ENCODE measurements around the gene LYPD3.

The LYPD3 gene

GRCh38 chr19:43476606-43477005 is 11.2 kb upstream of the LYPD3 start:
- Histone ChIP-seq H3K36me3 (ENCODE audit: insufficient read depth, low read length) (no peaks in the 10 kb centered on the region), H3K4me2 (ENCODE audit: low read length) (no peak overlapping the region), H3K4me1 (ENCODE audit: insufficient read depth, low read length, severe bottlenecking) (no peaks in the 10 kb centered on the region), H3K79me2 (ENCODE audit: insufficient read depth, low read length) (no peaks in the 10 kb centered on the region), H3K9ac (ENCODE audit: low read length) (no peak overlapping the region), H3F3A (ENCODE audit: insufficient read depth, low read length) (no peaks in the 10 kb centered on the region), H3K27ac (ENCODE audit: low read depth, low read length, poor library complexity, severe bottlenecking) (no peak overlapping the region), H4K20me1 (ENCODE audit: insufficient read depth, low read length) (no peaks in the 10 kb centered on the region), H3K9me2 (ENCODE audit: low read depth, low read length) (no peaks in the 10 kb centered on the region), H2AFZ (ENCODE audit: low read length) (no peak overlapping the region), H3K9me3 (ENCODE audit: low read length) (no peaks in the 10 kb centered on the region), H3K4me3 (ENCODE audit: low read depth, low read length, poor library complexity, severe bottlenecking) (no peak overlapping the region), H3K27me3 (ENCODE audit: insufficient read depth, low read length) (no peaks in the 10 kb centered on the region)
- no peak for TF ChIP-seq EZH2 (IDR thresholded peaks at IDR 0.05; ENCODE audit: borderline replicate concordance, low read length)
- TF ChIP-seq CTCF (IDR thresholded peaks at IDR 0.05; ENCODE audit: low read length): no peak

GRCh38 chr19:43474986-43475705 is 9.7 kb upstream of the LYPD3 start:
- no peak overlapping the region for H3K27ac ChIP-seq (ENCODE audit: low read depth, low read length, poor library complexity, severe bottlenecking)
- no peak for TF ChIP-seq CTCF (IDR thresholded peaks at IDR 0.05; ENCODE audit: low read length)
- TF ChIP-seq EZH2 (IDR thresholded peaks at IDR 0.05; ENCODE audit: borderline replicate concordance, low read length): no peak
- H3F3A ChIP-seq (ENCODE audit: insufficient read depth, low read length): no peaks in the 10 kb centered on the region
- H3K9me2 ChIP-seq (ENCODE audit: low read depth, low read length): no peaks in the 10 kb centered on the region
- H3K4me1 ChIP-seq (ENCODE audit: insufficient read depth, low read length, severe bottlenecking): no peaks in the 10 kb centered on the region
- no peaks in the 10 kb centered on the region for H3K27me3 ChIP-seq (ENCODE audit: insufficient read depth, low read length)
- H2AFZ ChIP-seq (ENCODE audit: low read length): no peak overlapping the region
- H4K20me1 ChIP-seq (ENCODE audit: insufficient read depth, low read length): no peaks in the 10 kb centered on the region
- no peak overlapping the region for H3K9ac ChIP-seq (ENCODE audit: low read length)
- no peaks in the 10 kb centered on the region for H3K9me3 ChIP-seq (ENCODE audit: low read length)
- no peaks in the 10 kb centered on the region for H3K36me3 ChIP-seq (ENCODE audit: insufficient read depth, low read length)
- no peak overlapping the region; the same call in 1 of the 2 replicates for H3K4me2 ChIP-seq (ENCODE audit: low read length)
- no peaks in the 10 kb centered on the region for H3K79me2 ChIP-seq (ENCODE audit: insufficient read depth, low read length)
- H3K4me3 ChIP-seq (ENCODE audit: low read depth, low read length, poor library complexity, severe bottlenecking): no peak overlapping the region

- Histone ChIP-seq H3F3A (ENCODE audit: insufficient read depth, low read length) (no peaks in the 10 kb centered on the region), H3K27me3 (ENCODE audit: insufficient read depth, low read length) (no peaks in the 10 kb centered on the region), H3K9me2 (ENCODE audit: low read depth, low read length) (no peaks in the 10 kb centered on the region), H3K4me3 (ENCODE audit: low read depth, low read length, poor library complexity, severe bottlenecking) (no peak overlapping the region), H3K79me2 (ENCODE audit: insufficient read depth, low read length) (no peaks in the 10 kb centered on the region), H2AFZ (ENCODE audit: low read length) (no peak overlapping the region), H3K9me3 (ENCODE audit: low read length) (no peaks in the 10 kb centered on the region), H3K4me2 (ENCODE audit: low read length) (no peak overlapping the region), H3K4me1 (ENCODE audit: insufficient read depth, low read length, severe bottlenecking) (no peaks in the 10 kb centered on the region), H3K36me3 (ENCODE audit: insufficient read depth, low read length) (no peaks in the 10 kb centered on the region), H4K20me1 (ENCODE audit: insufficient read depth, low read length) (no peaks in the 10 kb centered on the region), H3K27ac (ENCODE audit: low read depth, low read length, poor library complexity, severe bottlenecking) (no peak overlapping the region), H3K9ac (ENCODE audit: low read length) (no peak overlapping the region)
- TF ChIP-seq EZH2 (IDR thresholded peaks at IDR 0.05; ENCODE audit: borderline replicate concordance, low read length) (no peak), CTCF (IDR thresholded peaks at IDR 0.05; ENCODE audit: low read length) (no peak)
These were observed 9.1 kb upstream of the LYPD3 start for GRCh38 chr19:43474487-43474886.

Data from OCI-LY1 (cell line).